Middle frontal gyrus (tissue), 1 donor: ENCODE measurements around the gene SUGP1.
A peak's percentile ranks its signal among the peaks of the same experiment; 100 is the strongest.
"Not testable (repeated sequence)": the region's sequence is repeated elsewhere in the genome, so short reads cannot be mapped to it uniquely, and the experiment has no call there.

Source experiments
- DNase-seq: peaks from one replicate; pipeline ENCODE4 v3.0.0-alpha.2; 2015; ENCODE audit warnings: low spot score; ENCODE audit errors: extremely low spot score

The SUGP1 gene

GRCh38 chr19:19320361-19321140 is at the start of gene SUGP1, which contains the start of gene MAU2:
TSS of gene SUGP1 (minus strand) at chr19:19320509. CDS start at chr19:19320496, 13 bp downstream.
TSS of gene MAU2 (plus strand) at chr19:19320829. CDS start at chr19:19320860, 31 bp downstream.
- DNase-seq: peak; percentile 77

- no peak for DNase-seq
Observed at GRCh38 chr19:19368087-19368486, 47.8 kb upstream of the SUGP1 start.

GRCh38 chr19:19366434-19367396 is 46.4 kb upstream of the SUGP1 start:
- no peak for DNase-seq

GRCh38 chr19:19362075-19362474 is 41.8 kb upstream of the SUGP1 start:
- no peak for DNase-seq

- DNase-seq: no peak
Observed at GRCh38 chr19:19361075-19361594, 40.8 kb upstream of the SUGP1 start.

GRCh38 chr19:19356901-19357566 is 36.7 kb upstream of the SUGP1 start:
- no peak for DNase-seq

- no peak for DNase-seq
Observed at GRCh38 chr19:19356500-19356899, 36.2 kb upstream of the SUGP1 start.

GRCh38 chr19:19355606-19356139 is 35.4 kb upstream of the SUGP1 start:
- no peak for DNase-seq

- DNase-seq: no peak
Observed at GRCh38 chr19:19354932-19355331, 34.6 kb upstream of the SUGP1 start.

GRCh38 chr19:19354007-19354406 is 33.7 kb upstream of the SUGP1 start:
- DNase-seq: no peak

GRCh38 chr19:19352823-19353222 is 32.5 kb upstream of the SUGP1 start:
- no peak for DNase-seq

GRCh38 chr19:19350756-19351155 is 30.4 kb upstream of the SUGP1 start:
- DNase-seq: not testable (repeated sequence)

GRCh38 chr19:19349365-19349764 is 29.1 kb upstream of the SUGP1 start:
- no peak for DNase-seq

- DNase-seq: no peak
Observed at GRCh38 chr19:19348266-19348665, 28.0 kb upstream of the SUGP1 start.

GRCh38 chr19:19347401-19348110 is 27.2 kb upstream of the SUGP1 start:
- no peak for DNase-seq

GRCh38 chr19:19345970-19346369 is 25.7 kb upstream of the SUGP1 start:
- no peak for DNase-seq

- DNase-seq: no peak
Observed at GRCh38 chr19:19345232-19345631, 24.9 kb upstream of the SUGP1 start.

- DNase-seq: no peak
Observed at GRCh38 chr19:19343762-19344161, 23.5 kb upstream of the SUGP1 start.

- DNase-seq: no peak
Observed at GRCh38 chr19:19343016-19343362, 22.7 kb upstream of the SUGP1 start.
